Ovary (tissue), 9 donors: ENCODE results near the gene FAM13A. TPM values are rescaled to one million over a fixed set of nuclear protein-coding genes. Genes with fewer than 3 reads are reported as not detected.

Experiments used
- DNase-seq, 5 donors: peaks; one replicate each; pipeline ENCODE4 v3.0.0-alpha.2; 2019 to 2020
- H3K27ac ChIP-seq, 2 donors: fragments of 200-600 bp; one replicate each; pipeline versions ENCODE4 v1.5.1 to v1.8.0; 2019 to 2022
- H3K27me3 ChIP-seq: fragments of 200-600 bp; one replicate; pipeline ENCODE4 v1.8.0; 2022
- H3K36me3 ChIP-seq: fragments of 200-600 bp; sonication (generic); one replicate; pipeline ENCODE4 v1.5.1; 2019
- H3K4me1 ChIP-seq: one replicate; pipeline ENCODE4 v1.8.1; 2013; ENCODE audit warnings: mild to moderate bottlenecking, moderate library complexity; ENCODE audit not compliant: insufficient read depth
- H3K4me3 ChIP-seq: fragments of 200-600 bp; sonication (generic); one replicate; pipeline ENCODE4 v1.5.1; 2017
- H3K9me3 ChIP-seq, 2 donors: fragments of 200-600 bp in 1 of 2; sonication (generic) in 1 of 2; one replicate each; pipeline versions ENCODE4 v1.5.1 to v1.8.1; 2013 to 2019; ENCODE audit warnings: mild to moderate bottlenecking in 1 of 2, moderate library complexity in 1 of 2
- EP300 ChIP-seq: sonication (generic); formaldehyde crosslinking; IDR thresholded peaks from one replicate; pipeline ENCODE4 v1.6.1; 2017; ENCODE audit warnings: antibody characterized with exemption
- POLR2A ChIP-seq: fragments of 450-650 bp; IDR thresholded peaks from one replicate; pipeline ENCODE4 v1.6.1; 2017; ENCODE audit warnings: antibody characterized with exemption, mild to moderate bottlenecking, moderate library complexity
- WGBS, 3 donors: extraction: QIAGEN DNeasy Blood & Tissue Kit in 1 of 3; methylation state at CpG; one replicate each; pipeline versions ENCODE4 v1.1.5 to v1.1.7; 2013 to 2017; 5-methylcytosine and 5-hydroxymethylcytosine counted together
- intact Hi-C, 4 donors: fragments of 100-400 bp; cut with DNase I; formaldehyde crosslinking; loops; one replicate each; pipeline versions ENCODE4 v1.11.0 to v1.15.1; 2022 to 2023
- polyA plus RNA-seq, 2 donors: library from polyadenylated mRNA; stranded (reverse); fragments of 200-250 nt in 1 of 2; fragments of 350-450 nt in 1 of 2; fragmentation: Illumina TruSeq in 1 of 2; extraction: RNeasy Lipid Tissue Mini Kit (QIAGEN cat#74804) in 1 of 2; gene quantifications; one replicate each; pipeline ENCODE4 v1.2.3, GENCODE V29; 2013 to 2014
- total RNA-seq, 7 donors: library from RNA; depleted of rRNA in 2 of 7; stranded (reverse); fragments of >200 nt in 2 of 7; fragmentation: NEBNext Ultra II Directional in 3 of 7; extraction: Animal tissue kit (Norgen Biotek cat#: 25700) in 3 of 7; gene quantifications; one replicate each; pipeline versions ENCODE4 v1.1.0 to v1.2.4, GENCODE V29; 2016 to 2023
- TF ChIP-seq, protein P1 (sequence below), 3 donors: fragments of 450-650 bp in 2 of 3; fragments of 200-600 bp in 1 of 3; IDR thresholded peaks; one replicate each; pipeline versions ENCODE4 v1.5.1 to v1.8.0; 2016 to 2022; ENCODE audit warnings: antibody characterized with exemption in 3 of 3, mild to moderate bottlenecking in 1 of 3
- donor health status: DM: no; HTN: no; CAD: no; lungs with moderate emphysema.
- donor health status: DM: no; HTN: no; CAD: no.
- donor health status: Bipolar disorder and iron deficiency.
- donor health status: DM: yes; HTN: yes; CAD: no.
- donor health status: DM: no; HTN: no; CAD: no.
- donor health status: DM: yes; HTN: yes; CAD: no.

The FAM13A gene
- total and polyA plus RNA-seq, 9 donors, result 16.7 to 51.8 (median 38.0) TPM

DNA sequence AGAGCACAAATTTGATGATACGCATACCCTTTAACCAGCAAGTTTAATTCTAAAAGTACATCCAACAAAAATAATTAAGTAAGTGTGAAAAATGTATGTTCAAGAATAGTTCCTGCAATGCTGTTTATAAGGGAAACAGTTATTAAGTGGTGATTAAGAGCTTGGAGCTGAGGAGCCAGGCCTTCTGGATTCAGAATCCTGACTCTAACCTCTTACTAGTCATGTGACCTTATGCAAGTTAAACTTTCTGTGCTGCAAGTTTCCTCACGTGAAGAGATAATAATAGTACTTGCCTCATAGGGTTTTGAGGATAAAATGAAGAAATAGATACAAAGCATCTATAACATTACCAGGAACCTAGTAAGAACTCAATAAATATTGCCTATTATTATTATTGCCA is 77.7 kb downstream of the FAM13A start:
- Histone ChIP-seq H3K27ac (no peak overlapping the region), H3K4me3 (no peak overlapping the region), H3K36me3 (no peaks in the 10 kb centered on the region), H3K4me1 (no peaks in the 10 kb centered on the region), H3K9me3 (no peaks in the 10 kb centered on the region), H3K27me3 (no peaks in the 10 kb centered on the region)
- intact Hi-C loops, result no loop called here
- DNase-seq, result no peak
- 74 to 80% (median 80%) methylated on average over 2 of the region's 2 CpGs for WGBS, 3 donors
- TF ChIP-seq POLR2A (no peak), EP300 (no peak)
- TF ChIP-seq, protein P1, sequence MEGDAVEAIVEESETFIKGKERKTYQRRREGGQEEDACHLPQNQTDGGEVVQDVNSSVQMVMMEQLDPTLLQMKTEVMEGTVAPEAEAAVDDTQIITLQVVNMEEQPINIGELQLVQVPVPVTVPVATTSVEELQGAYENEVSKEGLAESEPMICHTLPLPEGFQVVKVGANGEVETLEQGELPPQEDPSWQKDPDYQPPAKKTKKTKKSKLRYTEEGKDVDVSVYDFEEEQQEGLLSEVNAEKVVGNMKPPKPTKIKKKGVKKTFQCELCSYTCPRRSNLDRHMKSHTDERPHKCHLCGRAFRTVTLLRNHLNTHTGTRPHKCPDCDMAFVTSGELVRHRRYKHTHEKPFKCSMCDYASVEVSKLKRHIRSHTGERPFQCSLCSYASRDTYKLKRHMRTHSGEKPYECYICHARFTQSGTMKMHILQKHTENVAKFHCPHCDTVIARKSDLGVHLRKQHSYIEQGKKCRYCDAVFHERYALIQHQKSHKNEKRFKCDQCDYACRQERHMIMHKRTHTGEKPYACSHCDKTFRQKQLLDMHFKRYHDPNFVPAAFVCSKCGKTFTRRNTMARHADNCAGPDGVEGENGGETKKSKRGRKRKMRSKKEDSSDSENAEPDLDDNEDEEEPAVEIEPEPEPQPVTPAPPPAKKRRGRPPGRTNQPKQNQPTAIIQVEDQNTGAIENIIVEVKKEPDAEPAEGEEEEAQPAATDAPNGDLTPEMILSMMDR (IDR thresholded peaks at IDR 0.05), result no peak

- no peak for DNase-seq
- Histone ChIP-seq H3K4me3 (no peak overlapping the region), H3K9me3 (no peaks in the 10 kb centered on the region), H3K27ac (no peak overlapping the region), H3K27me3 (no peaks in the 10 kb centered on the region), H3K36me3 (no peaks in the 10 kb centered on the region), H3K4me1 (no peaks in the 10 kb centered on the region)
- intact Hi-C loops, result no loop called here
- no peak for TF ChIP-seq POLR2A
- TF ChIP-seq EP300, result no peak
- TF ChIP-seq, protein P1 (IDR thresholded peaks at IDR 0.05), result no peak
Observed at GRCh38 chr4:88976775-88977035, 80.3 kb downstream of the FAM13A start.

- Histone ChIP-seq H3K4me1 (no peaks in the 10 kb centered on the region), H3K27me3 (no peaks in the 10 kb centered on the region), H3K36me3 (no peaks in the 10 kb centered on the region), H3K4me3 (no peak overlapping the region), H3K27ac (no peak overlapping the region), H3K9me3 (no peaks in the 10 kb centered on the region)
- TF ChIP-seq POLR2A, result no peak
- TF ChIP-seq, protein P1 (IDR thresholded peaks at IDR 0.05), result no peak
- no peak for TF ChIP-seq EP300
- no peak for DNase-seq
- intact Hi-C loops, result no loop called here
- WGBS, 3 donors, result 64 to 73% (median 66%) methylated on average over 6 of the region's 6 CpGs
Observed at GRCh38 chr4:88975958-88976774, 80.8 kb downstream of the FAM13A start.

DNA sequence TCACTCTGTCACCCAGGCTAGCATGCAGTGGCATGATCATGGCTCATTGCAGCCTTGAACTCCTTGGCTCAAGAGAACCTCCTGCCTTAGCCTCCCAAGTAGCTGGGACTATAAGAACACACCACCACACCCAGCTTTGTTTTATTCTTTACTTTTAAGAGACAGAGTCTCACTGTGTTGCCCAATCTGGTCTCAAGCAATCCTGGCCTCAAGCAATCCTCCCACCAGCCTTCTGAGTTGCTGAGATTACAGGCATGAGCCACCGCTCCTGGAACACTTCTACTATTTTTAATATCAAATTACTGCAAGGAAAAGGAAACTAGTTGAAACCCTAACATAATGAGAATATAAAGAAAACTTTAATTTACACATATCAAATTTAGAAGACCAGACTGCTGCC is 85.4 kb downstream of the FAM13A start:
- H3K27me3 ChIP-seq, result no peaks in the 10 kb centered on the region
- H3K9me3 ChIP-seq, result no peaks in the 10 kb centered on the region
- TF ChIP-seq POLR2A (no peak), EP300 (no peak)
- TF ChIP-seq, protein P1 (IDR thresholded peaks at IDR 0.05), result no peak
- no peaks in the 10 kb centered on the region for H3K4me1 ChIP-seq
- WGBS, 3 donors, result 83 to 95% (median 88%) methylated on average over 1 of the region's 1 CpG
- H3K36me3 ChIP-seq, result no peaks in the 10 kb centered on the region
- DNase-seq, result no peak
- no peak overlapping the region for H3K4me3 ChIP-seq
- H3K27ac ChIP-seq, result no peak overlapping the region
- intact Hi-C loops, result no loop called here
